ENCODE data around the gene ZNF500.

Gene ZNF500

GRCh38 chr16:4768549-4769305, 1.8 kb upstream of the ZNF500 start:
- DNase-seq = peak; percentile 78

GRCh38 chr16:4767872-4768548, 1.0 kb upstream of the ZNF500 start:
- DNase-seq = no peak

GRCh38 chr16:4765511-4766474, 1.2 kb downstream of the ZNF500 start:
- DNase-seq = no peak

DNA sequence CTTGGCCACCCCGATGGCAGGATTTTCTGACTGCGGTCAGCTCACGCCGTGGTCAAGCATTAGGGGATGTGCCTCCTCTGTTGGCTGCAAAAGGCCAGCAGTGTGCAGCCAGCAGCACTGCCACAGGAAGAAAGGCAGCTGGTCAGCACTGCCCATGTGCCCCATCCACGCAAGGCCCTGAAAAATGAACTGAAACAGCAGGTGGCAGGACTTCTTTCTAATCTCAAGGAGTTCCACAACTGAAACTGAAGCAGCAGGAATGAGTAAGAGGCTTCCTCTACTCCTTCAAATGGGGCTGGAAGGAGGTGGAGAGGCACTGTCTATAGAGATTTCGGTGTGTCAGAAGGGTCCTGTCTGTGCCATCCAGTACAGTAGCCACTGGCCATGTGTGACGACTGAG, 3.2 kb downstream of the ZNF500 start:
- DNase-seq = no peak

GRCh38 chr16:4762205-4762604, 4.8 kb downstream of the ZNF500 start:
- no peak for DNase-seq

DNA sequence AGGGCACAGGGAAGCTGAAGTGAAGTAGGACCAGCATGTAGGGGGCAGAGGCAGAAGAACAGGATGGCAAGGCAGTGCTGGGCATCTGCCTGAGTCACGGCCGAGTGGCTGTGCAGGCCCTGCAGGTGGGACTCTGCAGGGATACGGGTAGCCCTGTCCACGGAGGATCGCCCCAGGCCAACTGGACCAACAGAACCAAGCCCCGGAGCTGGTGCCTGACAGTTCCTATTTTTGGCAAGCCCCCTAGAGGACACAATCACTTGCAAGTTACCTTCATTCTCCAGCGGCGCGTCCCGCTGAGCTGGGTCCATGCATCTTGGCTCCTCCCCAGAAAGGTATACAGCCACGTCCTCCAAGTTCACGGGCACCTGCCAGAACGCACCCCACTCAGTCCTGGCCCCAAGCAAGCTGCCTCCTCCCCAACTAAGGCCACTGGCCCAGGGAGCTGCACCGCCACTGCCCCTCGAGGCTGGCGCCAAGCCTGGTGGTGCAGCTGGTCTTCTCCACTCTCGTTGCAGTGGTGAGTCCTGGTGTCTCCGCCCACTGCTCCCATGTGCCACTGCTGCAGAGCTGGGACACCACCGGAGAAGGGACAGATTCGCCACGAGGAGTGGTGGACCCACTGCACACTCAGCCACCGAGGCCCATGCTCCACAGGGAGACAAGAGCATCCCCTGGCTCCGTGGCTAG, 6.6 kb downstream of the ZNF500 start:
- DNase-seq = no peak

GRCh38 chr16:4755687-4756086, 11.3 kb downstream of the ZNF500 start:
- no peak for DNase-seq

DNA sequence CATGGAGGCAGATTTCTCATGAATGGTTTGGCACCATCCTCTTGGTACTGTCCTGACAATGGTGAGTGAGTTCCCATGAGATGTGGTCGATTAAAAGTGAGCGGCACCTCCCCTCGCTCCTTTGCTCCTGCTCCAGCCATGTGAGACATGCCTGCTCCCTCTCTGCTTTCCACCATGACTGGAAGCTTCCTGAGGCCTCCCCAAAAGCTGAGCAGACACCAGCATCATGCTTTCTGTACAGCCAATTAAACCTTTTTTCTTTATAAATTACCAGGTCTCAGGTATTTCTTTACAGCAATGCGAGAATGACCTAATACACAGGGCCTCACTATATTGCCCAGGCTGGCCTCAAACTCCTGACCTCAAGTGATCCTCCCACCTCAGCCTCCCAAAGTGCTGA, 12.1 kb downstream of the ZNF500 start:
- DNase-seq = no peak

DNA sequence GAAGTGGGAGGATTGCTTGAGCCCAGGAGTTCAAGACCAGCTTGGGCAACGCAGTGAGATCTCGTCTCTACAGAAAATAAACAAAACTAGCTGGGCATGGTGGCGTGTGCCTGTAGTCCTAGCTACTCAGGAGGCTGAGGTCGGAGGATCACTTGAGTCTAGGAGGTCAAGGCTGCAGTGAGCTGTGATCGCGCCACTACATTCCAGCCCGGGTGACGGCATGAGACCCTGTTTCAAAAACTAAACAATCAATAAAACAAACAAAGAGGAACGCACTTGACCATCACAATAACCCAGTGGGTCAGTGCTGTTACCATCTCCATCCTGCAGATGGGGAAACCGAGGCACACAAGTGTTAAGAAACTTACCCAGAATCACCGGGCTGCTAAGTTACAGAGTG, 13.7 kb downstream of the ZNF500 start:
- DNase-seq = no peak

GRCh38 chr16:4752351-4753100, 14.4 kb downstream of the ZNF500 start:
- DNase-seq = no peak

DNA sequence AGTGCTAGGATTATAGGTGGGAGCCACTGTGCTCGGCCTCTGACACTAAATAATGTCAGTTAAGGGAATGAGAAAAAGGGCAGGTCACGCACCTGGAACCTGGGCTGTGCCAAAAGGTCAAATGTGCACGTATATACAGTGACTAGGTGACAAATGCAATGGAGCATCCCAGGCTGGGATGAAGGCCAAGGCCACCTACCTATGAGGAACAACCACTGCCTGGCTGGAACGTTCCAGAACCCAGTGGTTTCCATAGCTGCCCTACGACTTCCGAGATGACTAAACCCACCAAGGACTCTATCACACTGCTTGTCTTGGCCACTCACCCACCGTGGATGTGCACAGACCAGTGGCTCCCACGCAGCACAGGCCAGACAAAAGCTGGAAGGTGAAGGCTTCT, 16.1 kb downstream of the ZNF500 start:
- no peak for DNase-seq

DNA sequence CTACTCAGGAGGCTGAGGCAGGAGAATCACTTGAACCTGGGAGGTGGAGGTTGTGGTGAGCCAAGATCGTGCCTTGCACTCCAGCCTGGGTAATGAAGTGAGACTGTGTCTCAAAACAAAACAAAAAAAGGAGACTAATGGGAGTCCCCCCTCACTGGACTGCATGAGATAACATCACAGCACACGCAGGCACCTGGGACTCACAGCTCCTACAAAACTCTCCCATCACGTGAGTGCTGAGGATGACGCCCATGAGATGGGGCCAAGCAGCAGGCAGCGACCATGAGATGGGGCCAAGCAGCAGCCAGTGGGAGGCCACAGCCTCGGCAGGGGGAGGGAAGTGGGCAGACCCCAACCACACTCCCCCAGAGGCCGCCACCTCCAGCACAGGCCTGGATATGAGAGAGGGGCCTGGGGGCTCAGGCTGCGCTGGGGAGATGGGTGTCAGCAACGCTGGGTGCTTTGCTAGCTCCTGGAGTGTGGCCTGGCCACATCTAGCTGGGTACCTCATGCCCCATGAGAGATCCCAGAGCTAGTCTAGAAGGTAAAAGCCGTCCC, 17.2 kb downstream of the ZNF500 start:
- no peak for DNase-seq

GRCh38 chr16:4748682-4749411, 18.1 kb downstream of the ZNF500 start:
- DNase-seq = no peak

GRCh38 chr16:4747906-4748681, 18.9 kb downstream of the ZNF500 start:
- DNase-seq = no peak

DNA sequence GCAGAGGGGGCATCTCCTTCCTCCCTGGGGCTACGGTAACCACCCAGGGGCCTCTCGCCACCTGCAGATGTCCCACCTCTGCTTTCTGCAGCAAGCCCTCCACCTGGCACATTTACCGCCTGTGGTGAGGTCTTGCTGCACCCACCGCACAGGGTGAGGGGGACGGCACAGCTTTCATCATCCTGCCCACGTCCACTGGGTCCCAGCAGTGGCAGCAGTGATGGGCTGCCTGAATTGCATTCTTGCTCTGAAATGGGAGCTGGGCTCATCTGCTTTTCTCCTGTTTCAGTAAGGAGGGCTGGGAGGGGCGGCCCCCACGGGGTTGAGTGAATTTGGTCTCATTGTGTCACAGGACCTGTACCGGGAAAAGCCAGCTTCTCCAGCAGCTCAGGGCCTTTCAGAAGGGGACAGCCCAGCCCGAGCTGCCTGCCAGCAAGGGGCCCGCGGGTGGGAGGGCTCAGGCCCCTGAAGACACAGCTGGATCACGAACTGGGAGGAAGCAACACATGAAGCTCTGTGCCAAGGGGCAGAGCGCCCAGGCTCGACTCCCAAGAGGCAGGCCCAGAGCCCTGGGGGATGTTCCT, 19.9 kb downstream of the ZNF500 start:
- DNase-seq = no peak

- no peak for DNase-seq
These were observed 20.7 kb downstream of the ZNF500 start for GRCh38 chr16:4746215-4746614.

GRCh38 chr16:4745274-4745569, 21.7 kb downstream of the ZNF500 start:
- no peak for DNase-seq

- DNase-seq = no peak
These were observed 22.2 kb downstream of the ZNF500 start for GRCh38 chr16:4744555-4745273.

GRCh38 chr16:4743226-4743878, 23.6 kb downstream of the ZNF500 start:
- DNase-seq = no peak
